Measurements from ENCODE around the gene SBK2.
"Not testable (repeated sequence)": the region's sequence is repeated elsewhere in the genome, so short reads cannot be mapped to it uniquely, and the experiment has no call there.

Gene SBK2

DNA sequence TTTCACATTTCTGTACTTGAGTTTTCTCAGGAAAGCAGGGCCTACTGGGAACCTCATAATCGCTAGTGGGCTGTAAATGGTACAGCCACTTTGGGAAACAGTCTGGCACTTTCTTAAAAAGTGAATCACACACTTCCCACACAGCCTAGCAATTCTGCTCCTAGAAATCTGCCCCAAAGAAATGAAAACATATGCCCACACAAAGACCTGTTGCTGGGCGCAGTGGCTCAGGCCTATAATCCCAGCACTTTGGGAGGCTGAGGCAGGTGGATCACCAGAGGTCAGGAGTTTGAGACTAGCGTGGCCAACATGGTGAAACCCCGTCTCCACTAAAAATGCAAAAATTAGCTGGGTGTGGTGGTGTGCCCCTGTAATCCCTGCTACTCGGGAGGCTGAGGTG, 32.5 kb upstream of the SBK2 start:
- not testable (repeated sequence) for H3K4me3 Mint-ChIP-seq, H3K27me3 Mint-ChIP-seq, H3K9me3 Mint-ChIP-seq, H3K36me3 Mint-ChIP-seq, H3K27ac Mint-ChIP-seq, H3K4me1 Mint-ChIP-seq

GRCh38 chr19:55567708-55568328, 30.9 kb upstream of the SBK2 start:
- Mint-ChIP-seq H3K27ac (no peak overlapping the region), H3K4me3 (no peak overlapping the region), H3K27me3 (peaks cover 2% of the 10 kb centered on the region), H3K4me1 (no peaks in the 10 kb centered on the region), H3K36me3 (no peaks in the 10 kb centered on the region), H3K9me3 (no peaks in the 10 kb centered on the region)

GRCh38 chr19:55566823-55567222, 29.9 kb upstream of the SBK2 start:
- no peaks in the 10 kb centered on the region for H3K9me3 Mint-ChIP-seq
- no peaks in the 10 kb centered on the region for H3K36me3 Mint-ChIP-seq
- H3K27ac Mint-ChIP-seq: no peak overlapping the region
- H3K4me3 Mint-ChIP-seq: no peak overlapping the region
- peaks cover 2% of the 10 kb centered on the region for H3K27me3 Mint-ChIP-seq
- no peaks in the 10 kb centered on the region for H3K4me1 Mint-ChIP-seq

DNA sequence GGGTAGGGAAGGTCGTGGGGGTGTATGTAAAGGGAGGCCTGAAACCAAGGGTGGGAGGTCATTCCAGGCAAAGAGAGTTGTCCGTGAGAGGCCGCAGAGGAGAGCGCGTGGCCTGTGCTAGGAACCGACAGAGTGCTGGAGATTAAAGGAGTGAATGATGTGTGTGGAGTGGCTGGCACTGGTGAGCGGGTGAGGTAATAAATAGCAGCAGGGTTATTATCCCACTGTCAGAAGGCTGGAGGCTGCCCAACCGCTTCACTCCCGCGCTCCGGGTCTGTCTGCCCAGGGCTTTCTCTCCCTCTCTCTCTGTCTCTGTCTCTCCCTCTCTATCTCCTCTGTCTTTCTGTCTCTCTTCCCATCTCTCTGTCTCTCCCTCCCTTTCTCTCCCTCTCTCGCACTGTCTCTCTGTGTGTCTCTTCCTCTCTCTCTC, 26.3 kb upstream of the SBK2 start:
- Mint-ChIP-seq H3K36me3 (no peaks in the 10 kb centered on the region), H3K9me3 (no peaks in the 10 kb centered on the region), H3K4me1 (no peaks in the 10 kb centered on the region), H3K4me3 (no peak overlapping the region), H3K27me3 (peaks cover 2% of the 10 kb centered on the region), H3K27ac (no peak overlapping the region)

- H3K9me3 Mint-ChIP-seq: no peaks in the 10 kb centered on the region
- no peak overlapping the region for H3K4me3 Mint-ChIP-seq
- no peaks in the 10 kb centered on the region for H3K27me3 Mint-ChIP-seq
- H3K4me1 Mint-ChIP-seq: no peaks in the 10 kb centered on the region
- H3K36me3 Mint-ChIP-seq: no peaks in the 10 kb centered on the region
- no peak overlapping the region for H3K27ac Mint-ChIP-seq
Measured at GRCh38 chr19:55559684-55560083, 22.8 kb upstream of the SBK2 start.

DNA sequence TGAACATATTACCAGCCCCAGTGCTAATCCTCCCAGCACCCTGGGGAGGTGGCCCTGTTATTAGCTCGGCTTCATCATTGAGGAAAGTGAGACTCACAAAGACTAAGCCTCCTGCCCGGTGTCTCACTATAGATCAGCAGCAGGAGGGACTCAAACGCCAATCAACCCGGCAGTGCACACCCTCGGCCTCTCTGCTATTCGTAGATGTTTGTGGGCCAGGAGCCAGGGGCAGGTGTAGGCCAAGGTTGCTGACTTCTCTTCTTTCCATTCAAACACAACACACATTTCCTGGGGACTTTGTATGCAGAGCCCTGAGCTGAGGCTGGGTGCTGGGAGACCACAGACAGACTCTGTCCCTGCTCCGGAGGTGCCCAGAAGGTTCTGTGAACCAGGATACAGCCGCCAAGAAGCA, 17.8 kb upstream of the SBK2 start:
- no peaks in the 10 kb centered on the region for H3K27me3 Mint-ChIP-seq
- no peaks in the 10 kb centered on the region for H3K36me3 Mint-ChIP-seq
- no peak overlapping the region for H3K4me3 Mint-ChIP-seq
- no peaks in the 10 kb centered on the region for H3K9me3 Mint-ChIP-seq
- no peaks in the 10 kb centered on the region for H3K4me1 Mint-ChIP-seq
- no peak overlapping the region for H3K27ac Mint-ChIP-seq

DNA sequence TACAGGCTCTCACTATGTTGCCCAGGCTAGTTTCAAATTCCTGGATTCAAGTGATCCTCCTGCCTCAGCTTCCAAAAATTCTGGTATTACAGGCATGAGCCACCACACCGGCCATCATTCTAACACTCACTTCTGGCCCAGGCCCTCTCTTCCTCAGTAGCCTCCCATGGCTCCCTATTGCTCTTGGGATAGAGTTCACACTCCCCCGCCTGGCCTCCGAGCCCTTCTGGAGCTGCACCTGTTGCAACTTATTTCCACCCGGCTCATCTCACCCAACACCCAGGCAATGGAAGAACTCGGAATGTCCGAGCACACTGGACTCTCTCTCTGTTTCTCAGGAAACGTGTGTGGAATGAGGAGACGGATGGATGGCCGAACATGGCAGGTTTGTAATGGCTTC, 17.4 kb upstream of the SBK2 start:
- no peak overlapping the region for H3K27ac Mint-ChIP-seq

DNA sequence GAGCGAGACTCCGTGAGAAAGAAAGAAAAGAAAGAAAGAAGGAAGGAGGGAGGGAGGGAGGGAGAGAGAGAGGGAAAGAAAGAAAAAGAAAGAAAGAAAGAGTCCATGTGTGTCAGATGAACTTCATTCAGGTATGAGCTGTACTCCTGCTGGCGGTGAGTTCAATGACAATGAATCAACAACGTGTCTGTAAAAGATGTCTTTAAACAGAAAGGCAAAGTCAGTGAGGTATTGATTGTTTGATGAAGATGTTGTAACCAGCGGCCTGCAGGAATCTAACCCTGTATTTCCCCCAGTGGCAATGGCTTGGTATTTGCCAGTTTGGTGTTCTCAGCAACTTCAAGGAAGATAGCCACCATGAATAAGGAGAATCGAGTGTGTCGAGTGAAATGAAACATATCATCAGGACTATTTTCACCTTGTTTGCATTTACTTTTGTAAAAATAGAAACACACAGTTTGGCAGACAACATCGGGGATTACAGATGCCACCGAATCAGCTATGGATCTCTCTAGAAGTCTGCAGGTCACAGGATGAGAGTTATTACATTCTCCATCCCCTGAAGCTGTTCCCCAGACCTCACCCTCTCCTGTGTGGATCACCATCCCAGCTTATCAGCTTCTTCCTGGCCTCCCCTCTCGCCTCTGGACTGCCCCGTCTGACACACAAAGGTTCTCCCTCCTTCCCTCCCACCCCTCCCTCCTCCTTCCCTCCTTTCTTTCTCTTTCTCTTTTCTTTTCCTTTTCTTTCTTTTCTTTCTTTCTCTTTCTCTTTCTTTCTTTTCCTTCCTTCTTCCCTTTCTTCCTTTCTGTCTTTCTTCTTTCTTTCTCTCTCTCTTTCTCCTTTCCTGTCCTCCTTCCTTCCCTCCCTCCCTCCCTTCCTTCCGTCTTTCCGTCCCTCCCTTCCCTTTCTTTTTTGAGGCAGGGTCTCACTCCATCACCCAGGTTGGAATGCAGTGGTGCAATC, 16.6 kb upstream of the SBK2 start:
- no peaks in the 10 kb centered on the region for H3K9me3 Mint-ChIP-seq
- no peaks in the 10 kb centered on the region for H3K4me1 Mint-ChIP-seq
- H3K27ac Mint-ChIP-seq: no peak overlapping the region
- peaks cover 3% of the 10 kb centered on the region for H3K27me3 Mint-ChIP-seq
- H3K36me3 Mint-ChIP-seq: no peaks in the 10 kb centered on the region
- no peak overlapping the region for H3K4me3 Mint-ChIP-seq

More for the DNA sequence above, 17.4 kb upstream of the SBK2 start:
- H3K9me3 Mint-ChIP-seq: no peaks in the 10 kb centered on the region
- no peak overlapping the region for H3K4me3 Mint-ChIP-seq
- H3K36me3 Mint-ChIP-seq: no peaks in the 10 kb centered on the region
- H3K27me3 Mint-ChIP-seq: peaks cover 3% of the 10 kb centered on the region
- no peaks in the 10 kb centered on the region for H3K4me1 Mint-ChIP-seq

DNA sequence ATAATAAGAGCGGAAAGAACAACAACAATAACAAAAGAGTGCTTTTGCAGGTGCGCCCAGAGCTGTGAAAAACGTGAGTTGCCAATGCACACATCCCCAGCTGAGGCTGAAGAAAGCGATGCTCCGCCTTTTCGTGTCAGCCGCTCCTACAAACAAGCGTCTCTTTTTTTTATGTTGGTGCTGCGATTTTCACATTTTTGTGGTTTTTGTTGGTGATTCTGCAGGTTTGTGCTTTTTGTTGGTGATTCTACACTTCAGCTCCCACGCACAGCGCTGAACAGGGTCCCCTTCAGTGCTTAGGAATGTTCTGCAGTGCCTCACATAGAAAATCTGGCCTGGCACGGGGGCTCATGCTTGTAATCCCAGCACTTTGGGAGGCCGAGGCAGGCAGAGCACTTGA, 15.7 kb upstream of the SBK2 start:
- no peak overlapping the region for H3K27ac Mint-ChIP-seq
- no peaks in the 10 kb centered on the region for H3K4me1 Mint-ChIP-seq
- H3K9me3 Mint-ChIP-seq: no peaks in the 10 kb centered on the region
- H3K4me3 Mint-ChIP-seq: no peak overlapping the region
- H3K36me3 Mint-ChIP-seq: no peaks in the 10 kb centered on the region
- H3K27me3 Mint-ChIP-seq: peaks cover 3% of the 10 kb centered on the region

DNA sequence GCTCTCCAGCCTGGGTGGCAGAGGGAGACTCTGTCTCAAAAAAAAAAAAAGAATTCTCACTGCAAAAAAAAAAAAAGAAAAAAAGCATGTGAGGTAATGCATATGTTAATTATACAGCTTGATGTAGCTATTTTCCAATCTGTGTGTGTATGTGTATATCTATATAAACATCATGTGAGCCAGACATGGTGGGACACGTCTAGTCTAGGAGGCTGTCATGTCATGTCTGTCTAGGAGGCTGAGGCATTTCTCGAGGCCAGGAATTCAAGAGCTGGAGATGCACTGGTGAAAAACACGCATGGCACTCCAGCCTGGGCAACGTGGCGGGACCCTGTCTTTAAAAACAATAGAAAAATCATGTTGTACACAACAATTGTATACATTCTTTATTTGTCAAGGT, 15.3 kb upstream of the SBK2 start:
- H3K4me3 Mint-ChIP-seq: no peak overlapping the region
- no peaks in the 10 kb centered on the region for H3K36me3 Mint-ChIP-seq
- H3K4me1 Mint-ChIP-seq: no peaks in the 10 kb centered on the region
- no peak overlapping the region for H3K27ac Mint-ChIP-seq
- no peaks in the 10 kb centered on the region for H3K9me3 Mint-ChIP-seq
- peaks cover 4% of the 10 kb centered on the region for H3K27me3 Mint-ChIP-seq

DNA sequence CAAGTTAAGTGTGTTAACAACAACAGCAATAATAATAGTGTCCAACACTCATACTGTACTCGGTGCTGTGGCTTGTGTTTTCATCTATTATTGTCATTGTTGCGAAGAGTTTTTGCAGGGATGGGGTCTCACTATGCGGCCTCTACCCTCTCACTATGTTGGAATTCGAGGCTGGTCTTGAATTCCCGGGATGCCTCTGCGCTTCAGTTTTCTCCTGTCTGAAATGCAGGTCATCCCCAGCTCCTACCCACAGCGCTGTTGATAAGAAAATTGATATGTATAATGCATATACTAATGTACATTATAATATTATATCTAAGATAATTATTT, 13.4 kb upstream of the SBK2 start:
- Mint-ChIP-seq H3K36me3 (no peaks in the 10 kb centered on the region), H3K4me1 (no peaks in the 10 kb centered on the region), H3K27me3 (peaks cover 6% of the 10 kb centered on the region)

GRCh38 chr19:55549500-55550320, 12.8 kb upstream of the SBK2 start:
- Mint-ChIP-seq H3K36me3 (no peaks in the 10 kb centered on the region), H3K27me3 (peaks cover 6% of the 10 kb centered on the region), H3K9me3 (no peaks in the 10 kb centered on the region), H3K4me1 (no peaks in the 10 kb centered on the region), H3K4me3 (no peak overlapping the region), H3K27ac (no peak overlapping the region)

More for the DNA sequence above, 13.4 kb upstream of the SBK2 start:
- H3K27ac Mint-ChIP-seq: no peak overlapping the region
- H3K9me3 Mint-ChIP-seq: no peaks in the 10 kb centered on the region
- H3K4me3 Mint-ChIP-seq: no peak overlapping the region

- Mint-ChIP-seq H3K4me1 (no peaks in the 10 kb centered on the region), H3K36me3 (no peaks in the 10 kb centered on the region), H3K27ac (no peak overlapping the region), H3K9me3 (no peaks in the 10 kb centered on the region), H3K27me3 (peaks cover 6% of the 10 kb centered on the region), H3K4me3 (no peak overlapping the region)
Measured at GRCh38 chr19:55546822-55547614, 10.1 kb upstream of the SBK2 start.

DNA sequence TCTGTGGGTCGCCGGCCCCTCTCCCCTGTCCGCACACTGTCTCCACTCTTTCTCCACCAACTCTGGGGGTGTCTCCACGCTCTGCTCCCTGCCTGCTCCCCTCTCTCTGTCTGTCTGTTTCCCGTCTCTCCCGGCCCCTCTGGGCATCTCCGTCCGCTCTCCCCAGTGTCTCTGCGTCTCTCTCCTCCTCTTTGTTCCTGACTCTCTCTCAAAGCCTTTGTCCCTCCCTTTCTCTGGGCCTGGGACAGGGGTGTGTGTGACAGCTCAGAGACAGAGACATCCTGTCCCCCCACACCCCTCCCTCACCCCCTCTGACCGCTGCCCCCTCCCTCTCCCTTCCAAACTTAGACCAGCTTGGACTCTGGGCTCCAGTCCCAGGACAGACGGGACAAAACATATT, 9.1 kb upstream of the SBK2 start:
- Mint-ChIP-seq H3K27me3 (peaks cover 6% of the 10 kb centered on the region), H3K9me3 (no peaks in the 10 kb centered on the region), H3K36me3 (no peaks in the 10 kb centered on the region), H3K27ac (peak overlapping the region; percentile 37), H3K4me1 (no peaks in the 10 kb centered on the region), H3K4me3 (no peak overlapping the region)

DNA sequence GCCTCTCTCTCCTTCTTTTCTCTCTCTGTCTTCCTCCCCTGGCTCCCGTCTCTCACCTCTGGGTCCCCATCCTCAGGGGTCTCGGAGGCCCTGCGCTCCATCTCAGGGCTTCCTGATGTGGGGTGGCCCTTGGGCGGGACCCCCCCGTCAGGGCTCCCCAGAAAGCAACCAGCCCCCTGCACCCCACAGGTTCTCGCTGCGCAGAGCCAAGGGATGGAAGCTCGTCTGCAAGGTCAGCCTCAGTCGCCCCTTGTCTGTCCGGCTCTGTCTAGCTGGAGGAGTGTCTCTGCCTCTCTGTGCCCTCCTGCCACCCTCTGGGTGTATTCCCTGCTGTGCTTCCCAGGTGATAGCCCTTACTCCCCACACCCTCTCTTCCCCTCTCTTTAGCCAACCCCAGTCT, 8.5 kb upstream of the SBK2 start, which contains the start of gene SBK3:
Gene SBK3 (minus strand): TSS at position 101 of the 400 bp plus-strand sequence. CDS start 0 bp downstream, at position 101.
- no peaks in the 10 kb centered on the region for H3K9me3 Mint-ChIP-seq
- H3K36me3 Mint-ChIP-seq: no peaks in the 10 kb centered on the region
- H3K4me3 Mint-ChIP-seq: no peak within 1 kb of the TSS
- peak within 1 kb of the TSS; percentile 37 for H3K27ac Mint-ChIP-seq
- H3K27me3 Mint-ChIP-seq: peaks cover 6% of the 10 kb centered on the region
- H3K4me1 Mint-ChIP-seq: no peaks in the 10 kb centered on the region
